ENCODE results near the gene GID8. TPM values are rescaled to one million over a fixed set of nuclear protein-coding genes. Genes with fewer than 3 reads are reported as not detected.

The GID8 gene
- total RNA-seq, 1 donor from 2014 or later = 35.8 TPM

- H3K27me3 Mint-ChIP-seq (ENCODE audit: unreplicated experiment) = peaks cover 12% of the 10 kb centered on the region
These were observed 25.1 kb downstream of the GID8 start for GRCh38 chr20:62962891-62963613.

DNA sequence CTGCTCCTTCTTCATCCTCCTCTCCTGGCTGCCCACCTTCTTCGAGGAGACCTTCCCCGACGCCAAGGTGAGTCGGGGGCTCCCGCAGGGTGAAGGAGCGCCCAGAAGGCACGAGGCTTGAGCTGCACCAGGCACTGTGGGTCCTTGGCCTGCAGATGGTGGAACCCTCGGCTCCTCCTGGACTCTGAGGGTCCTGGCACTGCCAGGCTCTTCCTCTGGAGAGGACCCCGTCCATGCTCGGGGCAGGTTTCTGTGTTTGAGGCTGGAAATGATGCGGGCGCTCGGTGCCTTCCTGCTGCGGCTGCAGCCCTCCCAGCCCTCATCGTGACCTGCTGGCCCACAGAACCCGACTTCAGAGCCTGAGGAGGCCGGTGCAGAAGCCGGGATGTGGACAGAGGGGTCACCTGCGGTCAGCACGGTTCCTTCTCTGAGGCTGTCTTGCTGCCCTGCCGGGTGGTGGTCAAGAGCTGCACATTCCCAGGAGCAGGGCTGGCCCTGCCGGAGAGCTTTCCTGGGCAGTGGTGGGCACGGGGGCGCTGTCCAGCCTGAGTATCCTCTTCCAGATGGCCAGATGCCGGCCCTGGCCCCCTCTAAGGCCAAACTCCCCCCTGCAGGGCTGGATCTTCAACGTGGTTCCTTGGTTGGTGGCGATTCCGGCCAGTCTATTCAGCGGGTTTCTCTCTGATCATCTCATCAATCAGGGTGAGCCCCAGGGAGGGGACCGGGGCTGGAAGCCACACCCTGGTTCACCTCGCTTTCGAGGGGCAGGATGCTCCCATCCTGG is 25.9 kb downstream of the GID8 start:
- H3K9me3 Mint-ChIP-seq (ENCODE audit: unreplicated experiment) = no peaks in the 10 kb centered on the region
- no peak for TF ChIP-seq CTCF (IDR thresholded peaks at IDR 0.05)
- H3K4me1 Mint-ChIP-seq (ENCODE audit: unreplicated experiment) = no peaks in the 10 kb centered on the region
- no peak overlapping the region for H3K4me3 Mint-ChIP-seq (ENCODE audit: unreplicated experiment)
- no peak for DNase-seq (ENCODE audit: extremely low spot score, unreplicated experiment)
- no peak overlapping the region for H3K27ac Mint-ChIP-seq (ENCODE audit: unreplicated experiment)
- peaks cover 12% of the 10 kb centered on the region for H3K27me3 Mint-ChIP-seq (ENCODE audit: unreplicated experiment)
- no peaks in the 10 kb centered on the region for H3K36me3 Mint-ChIP-seq (ENCODE audit: unreplicated experiment)

More at GRCh38 chr20:62962891-62963613, 25.1 kb downstream of the GID8 start:
- no peaks in the 10 kb centered on the region for H3K36me3 Mint-ChIP-seq (ENCODE audit: unreplicated experiment)
- H3K27ac Mint-ChIP-seq (ENCODE audit: unreplicated experiment) = no peak overlapping the region
- TF ChIP-seq CTCF (IDR thresholded peaks at IDR 0.05) = no peak
- no peaks in the 10 kb centered on the region for H3K9me3 Mint-ChIP-seq (ENCODE audit: unreplicated experiment)
- H3K4me1 Mint-ChIP-seq (ENCODE audit: unreplicated experiment) = no peaks in the 10 kb centered on the region
- H3K4me3 Mint-ChIP-seq (ENCODE audit: unreplicated experiment) = no peak overlapping the region
- DNase-seq (ENCODE audit: extremely low spot score, unreplicated experiment) = no peak

DNA sequence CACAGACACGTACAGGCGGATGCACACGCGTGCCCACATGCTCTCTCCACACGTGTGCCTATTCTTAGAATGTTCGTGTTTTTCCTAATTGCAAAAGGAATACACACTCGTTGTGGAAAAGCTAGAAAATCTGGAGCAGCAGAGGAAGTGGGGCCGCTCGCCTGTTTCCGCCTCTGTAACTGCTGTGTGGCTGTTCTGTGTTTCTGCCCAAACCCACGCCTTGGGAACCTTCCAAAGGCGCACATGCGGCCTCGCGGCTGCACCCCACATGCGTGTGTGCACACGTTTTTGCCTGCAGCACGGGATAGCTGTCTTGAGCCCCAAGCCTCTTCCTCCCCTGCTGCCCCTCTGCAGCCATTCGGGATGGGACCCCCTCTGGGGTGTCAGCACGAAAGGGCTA is 26.8 kb downstream of the GID8 start:
- no peak for TF ChIP-seq CTCF (IDR thresholded peaks at IDR 0.05)
- Mint-ChIP-seq H3K4me3 (ENCODE audit: unreplicated experiment) (no peak overlapping the region), H3K9me3 (ENCODE audit: unreplicated experiment) (no peaks in the 10 kb centered on the region), H3K27me3 (ENCODE audit: unreplicated experiment) (peaks cover 15% of the 10 kb centered on the region), H3K4me1 (ENCODE audit: unreplicated experiment) (no peaks in the 10 kb centered on the region), H3K36me3 (ENCODE audit: unreplicated experiment) (no peaks in the 10 kb centered on the region), H3K27ac (ENCODE audit: unreplicated experiment) (no peak overlapping the region)
- DNase-seq (ENCODE audit: extremely low spot score, unreplicated experiment) = no peak

- Mint-ChIP-seq H3K36me3 (ENCODE audit: unreplicated experiment) (no peaks in the 10 kb centered on the region), H3K9me3 (ENCODE audit: unreplicated experiment) (no peaks in the 10 kb centered on the region), H3K27ac (ENCODE audit: unreplicated experiment) (no peak overlapping the region), H3K27me3 (ENCODE audit: unreplicated experiment) (peaks cover 19% of the 10 kb centered on the region), H3K4me3 (ENCODE audit: unreplicated experiment) (no peak overlapping the region), H3K4me1 (ENCODE audit: unreplicated experiment) (no peaks in the 10 kb centered on the region)
- no peak for DNase-seq (ENCODE audit: extremely low spot score, unreplicated experiment)
- TF ChIP-seq CTCF (IDR thresholded peaks at IDR 0.05) = no peak
These were observed 27.4 kb downstream of the GID8 start for GRCh38 chr20:62965363-62965771.

Measured in osteocyte (in vitro differentiated cells).